Nephron (organoid): ENCODE data around the gene BICC1.

Experiments
- H3K27ac Mint-ChIP-seq, 3 experiments: 2 replicates each; pipeline ENCODE4 v1.8.0; 2020; ENCODE audit warnings: mixed read lengths in 3 of 3, mild to moderate bottlenecking in 2 of 3, moderate library complexity in 1 of 3
- H3K27me3 Mint-ChIP-seq: 2 replicates; pipeline ENCODE4 v1.8.0; 2021; ENCODE audit warnings: low read depth, mild to moderate bottlenecking, moderate library complexity, mixed read lengths
- H3K36me3 Mint-ChIP-seq: 2 replicates; pipeline ENCODE4 v1.8.0; 2020; ENCODE audit warnings: low read depth, mixed read lengths
- H3K4me1 Mint-ChIP-seq: 2 replicates; pipeline ENCODE4 v1.8.0; 2020; ENCODE audit warnings: mixed read lengths
- H3K4me3 Mint-ChIP-seq, 3 experiments: 2 replicates each; pipeline ENCODE4 v1.8.0; 2020; ENCODE audit warnings: mild to moderate bottlenecking in 3 of 3, mixed read lengths in 3 of 3, moderate library complexity in 2 of 3
- H3K9me3 Mint-ChIP-seq: 2 replicates; pipeline ENCODE4 v1.8.0; 2020; ENCODE audit warnings: mixed read lengths
- CTCF ChIP-seq, 3 experiments: fragments of 200-600 bp; sonication (generic); IDR thresholded peaks; one replicate each; pipeline ENCODE4 v1.5.0; 2021; ENCODE audit warnings: antibody characterized with exemption in 3 of 3; ENCODE audit not compliant: unreplicated experiment in 3 of 3

BICC1 gene

GRCh38 chr10:58715061-58715460, 202.4 kb downstream of the BICC1 start:
- Mint-ChIP-seq H3K4me1 (peaks cover 32% of the 10 kb centered on the region), H3K27me3 (no peaks in the 10 kb centered on the region), H3K27ac (peak overlapping the region in 2 of 3 experiments; percentile 49 to 86), H3K4me3 (no peak overlapping the region), H3K9me3 (peaks cover 11% of the 10 kb centered on the region), H3K36me3 (no peaks in the 10 kb centered on the region)
- no peak for TF ChIP-seq CTCF (IDR thresholded peaks at IDR 0.05; ENCODE audit: unreplicated experiment in 3 of 3)

GRCh38 chr10:58718596-58718995, 205.9 kb downstream of the BICC1 start:
- H3K9me3 Mint-ChIP-seq, result peaks cover 11% of the 10 kb centered on the region
- no peaks in the 10 kb centered on the region for H3K36me3 Mint-ChIP-seq
- peak overlapping the region in 1 of 3 experiments; percentile 72 for H3K27ac Mint-ChIP-seq
- no peak for TF ChIP-seq CTCF (IDR thresholded peaks at IDR 0.05; ENCODE audit: unreplicated experiment in 3 of 3)
- no peak overlapping the region for H3K4me3 Mint-ChIP-seq
- peaks cover 51% of the 10 kb centered on the region for H3K4me1 Mint-ChIP-seq
- no peaks in the 10 kb centered on the region for H3K27me3 Mint-ChIP-seq

GRCh38 chr10:58721601-58722281, 209.1 kb downstream of the BICC1 start:
- Mint-ChIP-seq H3K27ac (peak overlapping the region; percentile 29 to 47 (median 34)), H3K4me1 (peaks cover 55% of the 10 kb centered on the region), H3K36me3 (no peaks in the 10 kb centered on the region), H3K9me3 (peaks cover 2% of the 10 kb centered on the region), H3K27me3 (no peaks in the 10 kb centered on the region), H3K4me3 (no peak overlapping the region)
- no peak for TF ChIP-seq CTCF (IDR thresholded peaks at IDR 0.05; ENCODE audit: unreplicated experiment in 3 of 3)

GRCh38 chr10:58723186-58723585, 210.5 kb downstream of the BICC1 start:
- Mint-ChIP-seq H3K9me3 (no peaks in the 10 kb centered on the region), H3K4me3 (no peak overlapping the region), H3K4me1 (peaks cover 57% of the 10 kb centered on the region), H3K27ac (peak overlapping the region; percentile 20 to 53 (median 38)), H3K36me3 (no peaks in the 10 kb centered on the region), H3K27me3 (no peaks in the 10 kb centered on the region)
- no peak for TF ChIP-seq CTCF (IDR thresholded peaks at IDR 0.05; ENCODE audit: unreplicated experiment in 3 of 3)

GRCh38 chr10:58723966-58724365, 211.3 kb downstream of the BICC1 start:
- H3K36me3 Mint-ChIP-seq, result peaks cover under 1% of the 10 kb centered on the region
- H3K9me3 Mint-ChIP-seq, result no peaks in the 10 kb centered on the region
- no peak overlapping the region for H3K4me3 Mint-ChIP-seq
- H3K27ac Mint-ChIP-seq, result peak overlapping the region in 1 of 3 experiments; percentile 53
- peaks cover 57% of the 10 kb centered on the region for H3K4me1 Mint-ChIP-seq
- H3K27me3 Mint-ChIP-seq, result no peaks in the 10 kb centered on the region
- TF ChIP-seq CTCF (IDR thresholded peaks at IDR 0.05; ENCODE audit: unreplicated experiment in 3 of 3), result no peak

GRCh38 chr10:58724781-58725180, 212.1 kb downstream of the BICC1 start:
- Mint-ChIP-seq H3K27ac (peak overlapping the region in 1 of 3 experiments; percentile 53), H3K27me3 (no peaks in the 10 kb centered on the region), H3K36me3 (peaks cover 9% of the 10 kb centered on the region), H3K4me3 (no peak overlapping the region), H3K4me1 (peaks cover 51% of the 10 kb centered on the region), H3K9me3 (peaks cover 7% of the 10 kb centered on the region)
- TF ChIP-seq CTCF (IDR thresholded peaks at IDR 0.05; ENCODE audit: unreplicated experiment in 3 of 3), result no peak
